ENCODE results near the gene NKX1-1.

- TF ChIP-seq CTCF (IDR thresholded peaks at IDR 0.05; ENCODE audit: insufficient read depth, low read length, poor library complexity, severe bottlenecking) (no peak), EZH2phosphoT487 (conservative IDR thresholded peaks at IDR 0.05; ENCODE audit: low read length) (no peak)
Observed at GRCh38 chr4:1399508-1400190, 6.6 kb downstream of the NKX1-1 start.
